ENCODE measurements around the gene DAGLB.
"Not testable (repeated sequence)": the region's sequence is repeated elsewhere in the genome, so short reads cannot be mapped to it uniquely, and the experiment has no call there.

DAGLB gene

DNA sequence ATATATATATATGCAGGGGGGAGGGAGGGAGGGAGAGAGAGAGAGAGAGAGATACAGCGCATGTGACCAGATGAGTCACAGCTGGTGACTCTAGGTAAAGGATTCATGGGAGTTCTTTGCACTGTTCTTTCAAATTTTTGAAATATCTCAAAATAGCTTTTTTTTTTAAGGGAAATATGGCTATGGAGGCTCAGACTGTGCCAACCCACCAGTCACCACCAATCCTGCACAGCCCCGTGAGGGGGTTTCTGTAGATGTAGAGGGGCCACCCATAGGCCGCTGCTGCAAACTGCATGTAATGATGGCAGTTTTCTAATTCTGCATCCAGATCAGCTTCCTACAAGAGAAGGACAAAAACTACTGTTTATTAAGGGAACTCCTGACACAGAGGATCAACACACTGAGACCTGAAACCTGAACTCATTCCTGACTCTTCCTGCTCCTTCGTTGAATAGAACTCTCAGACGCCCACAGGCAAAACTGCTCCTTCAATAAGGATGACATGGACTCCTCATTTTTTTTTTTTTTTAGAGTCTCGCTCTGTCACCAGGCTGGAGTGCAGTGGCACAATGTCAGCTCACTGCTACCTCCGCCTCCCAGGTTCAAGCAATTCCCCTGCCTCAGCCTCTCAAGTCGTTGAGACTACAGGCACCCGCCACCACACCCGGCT is 17.3 kb downstream of the DAGLB start:
- DNase-seq (ENCODE audit: low spot score): no peak

DNA sequence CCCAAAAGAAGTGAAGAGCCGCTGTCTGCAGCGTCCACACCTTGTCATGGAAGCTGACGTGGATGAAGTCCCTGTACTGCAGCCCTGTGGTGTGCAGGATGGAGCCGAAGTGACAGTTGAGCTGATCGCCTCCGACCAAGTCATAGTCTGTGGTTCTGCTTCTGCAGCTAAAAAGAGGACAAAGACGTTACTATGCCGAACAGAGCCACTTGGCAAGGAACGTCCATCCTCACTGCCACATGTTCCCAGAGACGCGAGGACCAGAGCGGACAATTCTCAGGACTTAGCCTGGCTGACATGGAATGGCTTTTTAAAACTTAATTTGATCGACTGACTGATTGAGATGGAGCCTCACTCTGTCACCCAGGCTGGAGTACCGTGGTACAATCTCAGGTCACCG is 21.8 kb downstream of the DAGLB start:
- DNase-seq (ENCODE audit: low spot score): no peak

DNA sequence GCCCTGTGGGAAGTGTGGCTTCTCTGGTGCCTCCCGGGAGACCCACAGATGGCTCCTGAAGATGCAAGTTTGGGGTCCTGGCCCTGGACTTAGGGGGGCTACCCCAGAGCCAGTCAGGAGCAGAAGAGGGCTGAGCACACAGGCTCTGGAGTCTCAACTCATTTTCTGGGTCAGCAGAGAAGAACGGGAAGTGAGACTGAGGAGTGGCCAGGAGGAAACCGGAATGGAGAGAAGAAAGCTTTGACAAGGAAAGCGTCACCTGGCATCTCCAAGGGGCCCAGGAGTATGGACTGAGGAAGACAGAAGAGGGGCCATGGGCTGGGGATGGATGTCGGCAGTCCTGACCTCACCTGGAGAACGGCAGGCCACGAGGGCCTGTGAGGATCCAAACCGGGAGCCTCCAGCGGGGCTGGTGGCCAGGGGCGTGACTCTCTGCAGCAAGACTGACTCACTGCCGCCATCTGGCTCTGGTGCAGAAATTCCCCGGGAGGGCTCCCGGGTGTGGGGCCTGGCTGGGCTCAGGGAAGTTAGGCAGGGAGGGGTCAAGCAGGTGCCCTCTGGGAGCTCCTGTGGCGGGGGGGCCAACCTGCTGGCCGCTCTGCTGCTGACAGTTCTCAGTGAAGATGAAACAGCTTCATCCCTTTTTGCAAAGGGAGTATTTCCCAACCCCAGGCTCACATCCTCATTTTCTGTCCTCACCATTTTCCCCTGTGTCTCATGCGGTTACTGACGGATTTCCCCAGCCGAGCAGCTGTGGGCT is 23.6 kb downstream of the DAGLB start:
- DNase-seq (ENCODE audit: low spot score): peak; percentile 69

DNA sequence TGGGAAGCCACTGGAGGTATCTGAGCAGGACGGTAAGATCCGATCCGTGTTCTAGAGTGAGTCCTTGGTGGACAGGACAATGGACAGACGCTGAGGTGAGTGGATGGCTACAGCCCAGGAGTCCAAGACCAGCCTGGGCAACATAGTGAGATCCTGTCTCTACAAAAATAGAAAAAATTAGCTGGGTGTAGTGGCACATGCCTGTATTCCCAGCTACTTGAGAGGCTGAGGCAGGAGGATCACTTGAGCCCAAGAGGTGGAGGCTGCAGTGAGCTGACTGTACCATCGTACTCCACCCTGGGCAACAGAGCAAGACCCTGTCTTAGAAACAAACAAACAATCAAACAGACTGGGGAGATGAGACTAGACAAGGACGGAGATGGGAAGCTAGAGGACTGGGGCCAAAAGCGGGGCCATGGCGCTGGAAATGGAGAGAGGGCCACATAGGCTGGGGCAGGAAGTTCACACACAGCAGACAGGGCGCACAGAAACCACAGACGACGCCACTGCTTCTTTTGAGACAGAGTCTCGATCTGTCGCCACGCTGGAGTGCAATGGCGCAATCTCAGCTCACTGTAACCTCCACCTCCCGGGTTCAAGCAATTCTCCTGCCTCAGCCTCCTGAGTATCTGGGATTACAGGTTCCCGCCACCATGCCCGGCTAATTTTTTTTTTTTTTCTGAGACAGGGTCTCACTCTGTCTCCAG is 24.7 kb downstream of the DAGLB start:
- DNase-seq (ENCODE audit: low spot score): no peak

DNA sequence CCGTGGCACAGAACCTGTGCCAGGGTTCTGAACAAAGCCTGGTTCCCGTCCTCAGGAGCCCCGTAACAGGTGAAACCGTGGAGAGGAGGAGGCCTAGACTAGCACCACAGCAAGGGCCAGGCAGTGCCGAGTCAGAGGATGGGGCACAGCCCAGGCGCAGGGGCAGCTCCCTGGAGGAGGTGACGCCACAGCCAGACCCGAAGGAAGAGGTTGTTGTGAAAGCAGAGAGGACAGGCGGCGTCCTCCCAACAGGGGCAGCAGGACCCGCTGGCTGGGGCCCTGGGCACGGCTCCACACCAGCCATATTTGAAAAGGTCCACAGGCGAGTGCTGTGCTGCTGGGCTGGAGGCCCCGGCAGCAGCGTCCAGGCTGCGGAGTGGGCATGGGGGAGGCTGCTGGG is 25.7 kb downstream of the DAGLB start:
- no peak for DNase-seq (ENCODE audit: low spot score)

DNA sequence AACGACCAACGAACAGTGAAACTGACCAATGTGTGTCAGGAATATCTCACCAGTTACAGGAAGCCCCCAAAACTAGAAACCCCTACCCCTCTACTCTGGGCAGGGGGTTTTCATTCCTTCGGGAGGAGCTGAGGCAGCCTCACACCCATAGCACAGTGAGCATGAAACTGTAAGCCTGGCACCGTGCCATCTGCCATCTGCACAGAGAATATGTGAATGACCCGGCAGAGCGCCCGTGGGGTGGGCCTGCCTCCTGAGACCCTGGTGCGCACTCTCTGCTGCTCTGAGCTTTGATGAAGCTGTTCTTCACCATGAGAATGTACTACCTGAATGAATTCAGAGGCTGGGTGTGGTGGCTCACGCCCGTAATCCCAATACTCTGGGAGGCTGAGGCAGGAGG is 27.1 kb downstream of the DAGLB start:
- no peak for DNase-seq (ENCODE audit: low spot score)

DNA sequence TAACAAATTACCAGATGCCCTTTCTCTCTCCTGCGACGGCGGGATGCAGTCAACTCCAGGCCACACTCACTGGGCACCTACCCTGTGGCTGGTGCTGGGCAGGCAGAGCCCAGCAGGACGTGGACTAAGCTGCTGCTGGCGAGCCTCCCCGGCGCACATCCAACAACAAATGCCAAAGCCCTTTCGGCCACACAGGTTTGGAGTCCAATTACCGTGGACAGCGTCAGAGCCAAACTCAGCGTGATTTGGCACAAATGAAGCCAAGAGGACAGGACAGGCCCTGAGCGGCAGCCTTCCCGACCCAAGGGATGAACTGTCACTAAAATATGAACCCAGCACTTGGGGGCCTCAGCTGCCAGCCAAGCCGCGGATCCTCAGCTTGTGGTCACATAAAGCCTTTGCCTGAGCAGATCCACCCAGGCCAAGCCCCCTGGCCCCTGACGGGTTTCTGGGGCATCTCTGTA is 28.4 kb downstream of the DAGLB start:
- no peak for DNase-seq (ENCODE audit: low spot score)

DNA sequence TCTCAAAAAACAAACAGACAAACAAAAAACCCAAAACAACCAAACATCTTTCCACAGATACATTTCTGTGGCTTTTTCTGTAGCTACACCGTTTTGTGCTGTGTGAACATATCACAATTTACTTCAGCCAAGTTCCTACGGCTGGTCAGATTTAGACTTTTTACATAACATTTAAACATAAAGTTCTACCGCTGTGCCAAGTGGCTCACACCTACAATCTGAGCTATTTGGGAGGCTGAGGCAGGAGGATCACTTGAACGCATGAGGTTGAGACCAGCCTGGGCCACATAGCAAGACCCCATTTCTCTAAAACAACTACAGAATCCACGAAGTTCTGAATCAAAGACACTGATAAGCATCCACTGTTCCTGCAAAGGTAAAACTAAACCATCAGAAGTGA is 30.3 kb downstream of the DAGLB start:
- DNase-seq (ENCODE audit: low spot score): no peak

DNA sequence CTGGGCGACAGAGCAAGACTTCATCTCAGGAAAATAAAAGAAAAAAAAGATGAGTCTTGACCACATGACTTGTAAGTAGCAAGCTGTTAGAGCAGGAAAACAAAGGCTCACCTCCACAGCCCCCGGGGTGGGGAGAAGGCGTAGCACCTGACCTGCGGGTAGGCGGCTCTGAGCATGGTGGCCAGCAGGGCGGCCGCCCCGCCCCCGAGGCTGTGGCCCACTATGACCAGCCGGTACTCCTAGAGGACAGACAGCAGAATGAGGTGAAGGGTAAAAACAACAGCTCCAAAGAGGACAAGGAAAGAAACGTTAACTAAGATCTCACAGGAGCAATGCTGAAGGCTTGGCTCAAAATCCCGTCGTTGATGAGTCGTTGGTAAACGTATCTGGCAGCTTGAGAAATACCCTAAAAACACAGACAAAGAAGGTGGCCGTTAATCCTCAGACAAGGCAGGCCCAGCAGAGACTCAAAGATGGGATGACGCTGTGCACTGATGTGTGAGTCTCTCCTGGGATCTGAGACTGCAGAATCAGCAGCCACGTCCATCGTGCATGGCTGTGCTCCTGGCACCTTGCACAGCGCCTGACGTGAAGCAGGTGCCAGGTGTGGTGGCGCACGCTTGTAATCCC is 31.1 kb downstream of the DAGLB start:
- DNase-seq (ENCODE audit: low spot score): no peak

DNA sequence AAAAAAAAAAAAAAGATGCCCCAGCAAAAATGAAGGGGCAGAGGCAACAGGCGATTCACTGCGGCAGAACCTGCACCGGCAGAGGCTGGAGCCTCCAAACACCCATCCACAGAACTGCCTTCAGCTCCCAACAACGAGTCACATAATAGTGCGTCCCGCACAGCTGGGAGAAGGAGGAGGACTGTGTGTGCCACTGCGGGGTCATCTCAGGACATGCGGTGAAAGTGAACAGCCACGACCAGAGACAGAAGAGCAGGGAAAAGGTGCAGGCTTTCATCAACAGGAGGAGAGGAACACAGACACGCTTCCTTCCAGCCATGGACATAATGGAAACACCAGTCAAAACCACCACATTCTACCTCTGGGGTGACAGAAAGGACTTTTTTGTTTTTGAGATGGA is 34.1 kb downstream of the DAGLB start:
- DNase-seq (ENCODE audit: low spot score): no peak

DNA sequence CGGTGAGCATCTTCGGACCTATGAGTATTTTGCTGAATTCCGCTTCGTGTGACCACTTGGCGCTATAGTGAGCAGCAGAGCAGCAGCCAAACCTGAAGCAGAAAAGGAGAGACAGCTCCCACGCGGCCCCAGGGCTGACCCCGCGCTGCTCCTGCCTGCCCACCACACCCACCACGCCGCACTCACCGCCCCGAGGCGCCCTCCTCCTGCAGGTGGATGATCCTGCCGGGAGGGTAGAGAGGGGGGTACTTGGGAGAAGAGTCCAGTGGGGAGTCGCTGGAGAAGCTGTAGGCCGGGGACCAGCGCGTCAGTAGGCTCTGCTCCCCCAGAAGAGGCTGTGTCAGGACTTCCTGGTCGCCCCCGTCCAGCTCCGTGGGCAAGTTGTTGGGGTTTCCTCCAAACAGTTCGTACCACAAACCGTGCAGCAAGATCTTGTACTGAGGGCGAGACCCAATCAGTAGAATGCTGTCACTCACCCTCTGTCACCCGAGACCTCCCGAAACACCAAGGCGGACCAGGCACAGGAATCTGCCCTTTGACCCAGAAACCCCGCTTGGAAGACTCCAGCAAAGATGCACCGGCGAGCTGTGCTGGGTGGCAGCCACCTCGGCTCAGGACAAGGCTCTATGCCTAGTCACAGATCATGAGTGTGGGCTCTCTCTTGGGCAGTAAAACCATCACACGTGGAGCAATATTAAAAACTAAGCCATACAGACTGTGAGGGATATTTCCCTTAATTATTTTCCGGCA is 37.6 kb downstream of the DAGLB start:
- no peak for DNase-seq (ENCODE audit: low spot score)

DNA sequence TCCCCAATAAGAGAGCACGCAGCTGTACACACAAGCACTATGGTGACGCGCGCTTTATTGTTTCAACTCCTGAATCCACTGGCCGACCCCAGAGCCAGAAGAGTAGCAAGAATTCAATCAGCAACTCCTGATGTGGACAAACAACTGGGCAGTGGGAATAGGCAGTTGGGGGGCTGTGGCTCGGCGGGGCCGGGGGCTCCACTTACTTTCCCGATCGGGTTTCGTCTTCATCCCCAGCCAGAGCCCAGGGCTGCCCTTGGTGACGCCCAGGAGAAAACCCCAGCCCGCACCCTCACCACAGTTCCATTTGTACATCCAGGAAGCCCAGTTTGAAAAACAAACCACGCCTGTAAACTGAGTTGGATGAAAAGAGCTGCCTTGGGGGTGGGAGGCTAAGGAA is 38.7 kb downstream of the DAGLB start:
- DNase-seq (ENCODE audit: low spot score): no peak

DNA sequence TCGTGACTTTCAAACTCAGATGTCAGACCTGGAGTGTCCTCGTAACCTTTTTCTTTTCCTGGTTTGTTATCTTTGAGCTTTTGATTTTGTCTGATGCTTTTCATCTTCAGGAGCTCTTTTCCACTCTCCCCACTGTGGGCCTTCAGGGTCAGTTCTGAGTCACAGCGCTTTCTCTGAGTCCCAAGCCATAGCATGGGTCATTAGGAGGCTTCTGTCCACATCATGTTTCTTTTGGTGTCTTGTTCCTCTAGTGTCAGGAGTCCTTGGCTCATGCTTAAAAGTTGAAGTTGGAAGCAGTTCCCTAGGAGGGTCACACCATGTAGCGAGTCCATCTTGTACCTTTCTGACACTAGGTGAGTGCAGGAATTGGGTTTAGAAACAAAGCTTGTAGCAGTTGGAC is 40.3 kb downstream of the DAGLB start:
- DNase-seq (ENCODE audit: low spot score): no peak

DNA sequence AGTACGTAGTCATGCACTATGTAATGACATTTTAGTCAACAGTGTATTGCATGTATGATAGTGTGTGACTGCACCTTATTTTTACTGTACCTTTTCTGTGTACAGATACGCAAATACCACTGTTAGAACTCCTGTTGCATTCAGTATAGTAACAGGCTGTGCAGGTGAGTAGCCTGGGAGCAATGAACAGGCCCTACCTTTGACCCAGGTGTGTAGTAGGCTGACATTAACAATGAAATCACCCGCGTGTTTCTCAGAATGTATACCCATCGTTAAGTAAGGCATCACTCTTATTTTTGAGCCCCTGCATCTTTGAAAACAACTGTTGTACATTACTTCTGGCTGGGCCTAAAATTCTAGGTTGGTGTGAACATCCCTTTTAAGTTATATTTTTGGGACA is 41.6 kb downstream of the DAGLB start:
- no peak for DNase-seq (ENCODE audit: low spot score)

DNA sequence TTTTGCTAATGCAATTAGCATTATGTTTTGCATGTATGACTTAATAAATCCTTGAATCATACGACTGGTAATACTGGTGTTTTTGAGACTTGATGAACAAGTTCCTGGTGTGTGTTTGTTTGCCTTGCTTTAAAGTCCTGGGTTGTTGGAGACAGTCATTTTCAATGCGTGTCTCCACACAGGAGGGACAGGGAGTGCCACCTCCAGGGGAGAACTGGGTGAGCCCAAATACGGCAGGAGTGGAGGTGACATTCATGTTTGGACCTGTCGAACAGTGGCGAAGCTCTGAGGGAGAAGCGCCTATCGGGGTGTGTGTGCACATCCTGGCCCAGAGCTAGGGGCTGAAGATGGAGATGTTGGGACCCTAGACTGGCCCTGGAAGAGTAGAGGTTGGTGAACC is 43.8 kb downstream of the DAGLB start:
- no peak for DNase-seq (ENCODE audit: low spot score)

DNA sequence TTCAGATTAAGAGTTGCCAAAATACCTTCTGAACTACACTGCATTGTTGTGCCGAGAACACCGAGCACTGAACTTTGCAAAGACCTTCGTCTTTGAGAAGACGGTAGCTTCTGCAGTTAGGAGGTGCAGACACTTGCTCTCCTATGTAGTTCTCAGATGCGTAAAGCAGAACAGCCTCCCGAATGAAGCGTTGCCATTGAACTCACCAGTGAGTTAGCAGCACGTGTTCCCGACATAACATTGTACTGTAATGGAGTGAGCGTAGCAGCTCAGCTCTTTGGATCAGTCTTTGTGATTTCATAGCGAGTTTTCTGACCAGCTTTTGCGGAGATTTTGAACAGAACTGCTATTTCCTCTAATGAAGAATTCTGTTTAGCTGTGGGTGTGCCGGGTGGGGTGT is 45.0 kb downstream of the DAGLB start:
- no peak for DNase-seq (ENCODE audit: low spot score)

DNA sequence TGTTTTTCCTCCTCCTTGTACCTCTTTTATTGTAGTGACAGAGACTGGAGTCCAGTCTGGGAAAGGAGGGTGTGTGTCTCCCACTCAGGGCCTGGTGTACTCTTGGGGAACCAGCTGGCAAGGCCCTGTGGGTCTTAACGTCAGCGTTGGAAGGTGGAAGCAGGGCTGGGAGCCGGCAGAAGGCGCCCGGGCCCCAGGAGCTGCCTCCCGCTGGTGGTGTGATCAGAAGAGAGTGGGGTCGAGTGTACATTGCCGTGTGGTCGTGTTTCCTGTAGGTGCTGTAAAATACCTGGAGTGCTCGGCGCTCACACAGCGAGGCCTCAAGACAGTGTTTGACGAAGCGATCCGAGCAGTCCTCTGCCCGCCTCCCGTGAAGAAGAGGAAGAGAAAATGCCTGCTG is 45.7 kb downstream of the DAGLB start:
- no peak for DNase-seq (ENCODE audit: low spot score)

DNA sequence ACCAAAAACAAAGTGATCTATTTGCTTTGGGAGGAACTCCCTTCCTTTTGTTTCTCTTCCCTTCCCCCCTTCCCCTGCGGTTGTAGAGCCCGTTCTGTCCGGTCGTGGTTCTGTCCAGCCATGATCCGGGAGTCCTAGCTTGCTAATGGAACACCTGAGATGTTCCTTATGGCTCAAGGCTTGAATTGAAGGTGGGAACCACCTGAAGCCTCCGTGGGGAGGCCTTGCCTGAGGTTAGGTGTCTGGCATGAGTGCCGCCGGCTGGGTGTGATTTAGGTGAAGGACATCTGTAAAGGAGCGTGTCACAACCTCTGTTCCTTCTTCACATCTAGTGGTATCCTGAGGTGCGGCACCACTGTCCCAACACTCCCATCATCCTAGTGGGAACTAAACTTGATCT is 46.2 kb downstream of the DAGLB start:
- DNase-seq (ENCODE audit: low spot score): no peak

DNA sequence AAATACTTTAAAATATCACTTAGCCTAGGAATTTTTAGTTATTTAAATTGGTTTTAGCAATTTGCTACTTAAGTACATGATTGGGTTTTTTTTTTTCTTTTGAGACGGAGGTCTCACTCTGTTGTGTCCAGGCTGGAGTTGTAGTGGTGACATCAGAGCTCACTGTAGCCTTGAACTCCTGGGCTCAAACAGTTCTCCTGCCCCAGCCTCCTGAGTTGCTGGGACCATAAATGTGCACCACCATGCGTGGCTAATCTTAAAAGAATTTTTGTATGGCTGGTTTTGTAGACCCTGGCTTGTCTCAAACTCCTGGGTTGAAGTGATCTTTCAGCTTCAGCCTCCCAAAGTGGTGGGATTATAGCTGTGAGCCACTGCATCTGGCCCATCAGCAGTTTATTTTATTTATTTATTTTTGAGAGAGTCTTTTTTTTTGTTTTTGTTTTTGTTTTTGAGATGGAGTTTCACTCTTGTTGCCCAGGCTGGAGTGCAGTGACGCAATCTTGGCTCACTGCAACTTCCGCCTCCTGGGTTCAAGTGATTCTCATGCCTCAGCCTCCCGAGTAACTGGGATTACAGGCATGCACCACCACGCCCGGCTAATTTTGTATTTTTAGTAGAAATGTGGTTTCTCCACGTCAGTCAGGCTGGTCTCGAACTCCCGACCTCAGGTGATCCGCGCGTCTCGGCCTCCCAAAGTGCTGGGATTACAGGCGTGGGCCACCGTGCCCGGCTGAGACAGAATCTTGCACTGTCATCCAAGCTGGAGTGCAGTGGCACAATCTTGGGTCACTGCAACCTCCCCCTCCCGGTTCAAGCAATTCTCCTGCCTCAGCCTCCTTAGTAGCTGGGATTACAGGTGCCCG is 47.3 kb downstream of the DAGLB start:
- not testable (repeated sequence) for DNase-seq (ENCODE audit: low spot score)

DNA sequence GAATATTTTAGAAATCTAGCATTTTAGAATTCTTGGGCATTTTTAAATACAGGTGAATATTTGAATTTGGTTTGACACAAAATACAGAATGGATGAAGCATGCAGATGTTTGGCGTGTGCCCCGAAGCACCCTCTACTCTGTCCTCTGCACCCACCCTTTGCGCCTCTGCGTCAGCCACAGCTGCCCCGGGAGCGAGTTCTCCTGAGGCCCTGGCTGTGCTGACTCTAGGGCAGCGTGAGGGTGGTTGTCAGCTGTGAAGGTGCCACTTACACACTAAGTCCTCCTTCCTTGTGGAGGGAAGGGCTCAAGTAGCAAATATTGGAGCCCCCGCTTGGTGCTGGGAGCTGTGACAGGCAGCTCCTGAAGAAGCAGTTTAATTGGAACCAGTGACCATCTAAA is 48.4 kb downstream of the DAGLB start:
- DNase-seq (ENCODE audit: low spot score): no peak

DNA sequence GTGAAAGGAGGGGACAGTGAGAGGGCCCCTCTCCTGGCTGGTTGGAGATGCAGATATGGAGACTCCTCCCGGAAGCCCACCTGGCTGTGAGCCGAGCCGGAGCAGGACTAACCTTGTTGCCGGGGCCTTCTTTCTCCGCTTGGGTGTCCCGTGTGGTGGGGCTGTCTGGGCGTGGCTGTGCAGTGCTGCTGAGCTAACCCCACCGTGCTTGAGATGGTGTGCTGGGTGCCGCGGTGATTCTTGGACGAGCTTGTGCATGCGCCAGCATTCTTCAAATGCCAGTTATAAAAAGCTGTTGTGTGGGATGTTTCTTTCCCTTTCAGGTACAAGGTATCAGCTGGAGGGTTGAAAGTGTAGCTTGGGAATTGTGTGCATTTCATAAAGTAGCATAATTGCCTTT is 48.8 kb downstream of the DAGLB start:
- no peak for DNase-seq (ENCODE audit: low spot score)
